Nephron progenitor cell (in vitro differentiated cells): ENCODE data around the gene PWWP3B.

ENCODE experiments used
- DNase-seq: peaks from one replicate; pipeline ENCODE4 v3.0.0; 2021
- H3K27ac Mint-ChIP-seq: 2 replicates; pipeline ENCODE4 v1.8.0; 2021; ENCODE audit warnings: mild to moderate bottlenecking, moderate library complexity, mixed read lengths
- H3K27me3 Mint-ChIP-seq: 2 replicates; pipeline ENCODE4 v1.8.0; 2021; ENCODE audit warnings: mild to moderate bottlenecking, low read depth, mixed read lengths; ENCODE audit not compliant: poor library complexity
- H3K36me3 Mint-ChIP-seq: 2 replicates; pipeline ENCODE4 v1.8.0; 2021; ENCODE audit warnings: low read depth, mixed read lengths
- H3K4me1 Mint-ChIP-seq: 2 replicates; pipeline ENCODE4 v1.8.0; 2021; ENCODE audit warnings: mixed read lengths
- H3K4me3 Mint-ChIP-seq: 2 replicates; pipeline ENCODE4 v1.8.0; 2021; ENCODE audit warnings: mild to moderate bottlenecking, moderate library complexity, mixed read lengths
- H3K9me3 Mint-ChIP-seq: 2 replicates; pipeline ENCODE4 v1.8.0; 2021; ENCODE audit warnings: mild to moderate bottlenecking, moderate library complexity, mixed read lengths
- TF ChIP-seq, protein P1 (sequence below): fragments of 200-600 bp; sonication (generic); IDR thresholded peaks from 2 replicates; pipeline ENCODE4 v1.5.0; 2021; ENCODE audit warnings: antibody characterized with exemption

Gene PWWP3B

DNA sequence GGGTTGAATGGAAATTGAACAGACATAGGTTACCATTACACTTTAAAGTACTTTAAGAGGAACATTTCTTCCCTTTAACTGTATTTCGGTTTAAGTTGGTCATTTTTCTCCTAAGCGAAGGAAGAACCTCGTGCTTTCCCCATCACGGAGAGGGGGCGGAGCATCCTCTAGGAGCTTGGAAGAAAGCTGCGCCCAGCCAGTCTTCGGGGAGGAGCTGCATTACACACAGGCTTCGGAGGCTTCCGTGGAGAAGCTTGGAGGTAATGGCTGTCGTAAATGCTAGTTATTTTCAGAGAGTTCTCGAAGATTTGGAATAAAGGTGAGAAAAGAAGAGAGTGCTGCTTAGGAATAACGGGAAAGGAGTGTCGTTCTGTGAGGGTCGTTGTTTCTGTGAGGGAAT lies at the start of gene PWWP3B:
PWWP3B (plus strand) TSS at position 199 of the 400 bp plus-strand sequence. CDS start 37,128 bp downstream, outside the sequence.
- Mint-ChIP-seq H3K4me1 (peaks cover 6% of the 10 kb centered on the region), H3K36me3 (no peaks in the 10 kb centered on the region), H3K27ac (no peak within 1 kb of the TSS), H3K27me3 (no peaks in the 10 kb centered on the region), H3K9me3 (peaks cover 13% of the 10 kb centered on the region), H3K4me3 (peak within 1 kb of the TSS; percentile 90)
- peak; percentile 56 for DNase-seq
- TF ChIP-seq, protein P1, sequence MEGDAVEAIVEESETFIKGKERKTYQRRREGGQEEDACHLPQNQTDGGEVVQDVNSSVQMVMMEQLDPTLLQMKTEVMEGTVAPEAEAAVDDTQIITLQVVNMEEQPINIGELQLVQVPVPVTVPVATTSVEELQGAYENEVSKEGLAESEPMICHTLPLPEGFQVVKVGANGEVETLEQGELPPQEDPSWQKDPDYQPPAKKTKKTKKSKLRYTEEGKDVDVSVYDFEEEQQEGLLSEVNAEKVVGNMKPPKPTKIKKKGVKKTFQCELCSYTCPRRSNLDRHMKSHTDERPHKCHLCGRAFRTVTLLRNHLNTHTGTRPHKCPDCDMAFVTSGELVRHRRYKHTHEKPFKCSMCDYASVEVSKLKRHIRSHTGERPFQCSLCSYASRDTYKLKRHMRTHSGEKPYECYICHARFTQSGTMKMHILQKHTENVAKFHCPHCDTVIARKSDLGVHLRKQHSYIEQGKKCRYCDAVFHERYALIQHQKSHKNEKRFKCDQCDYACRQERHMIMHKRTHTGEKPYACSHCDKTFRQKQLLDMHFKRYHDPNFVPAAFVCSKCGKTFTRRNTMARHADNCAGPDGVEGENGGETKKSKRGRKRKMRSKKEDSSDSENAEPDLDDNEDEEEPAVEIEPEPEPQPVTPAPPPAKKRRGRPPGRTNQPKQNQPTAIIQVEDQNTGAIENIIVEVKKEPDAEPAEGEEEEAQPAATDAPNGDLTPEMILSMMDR: no peak

DNA sequence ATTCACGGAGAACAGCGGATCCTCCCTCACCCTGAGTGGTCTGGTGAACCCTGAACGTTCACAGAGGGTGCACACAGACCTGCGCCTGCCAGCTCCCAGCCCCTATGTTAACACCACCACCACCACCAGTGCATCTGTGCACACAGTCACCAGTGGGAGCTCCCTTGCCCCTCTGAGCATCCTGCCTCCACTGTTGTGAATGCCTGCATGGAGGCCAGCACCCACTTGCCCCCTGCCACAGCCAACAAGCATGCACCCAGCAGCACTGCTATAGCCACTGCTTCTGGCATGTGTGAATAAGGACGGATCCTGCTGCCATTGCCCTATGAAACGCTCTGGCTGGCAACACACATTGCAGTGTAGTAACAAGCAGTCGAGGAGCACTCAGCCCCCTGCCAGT lies 29.1 kb upstream of the PWWP3B start:
- Mint-ChIP-seq H3K27ac (no peak overlapping the region), H3K36me3 (no peaks in the 10 kb centered on the region), H3K27me3 (peaks cover 7% of the 10 kb centered on the region), H3K4me1 (no peaks in the 10 kb centered on the region), H3K9me3 (peaks cover 75% of the 10 kb centered on the region), H3K4me3 (no peak overlapping the region)
- TF ChIP-seq, protein P1: no peak
- no peak for DNase-seq

DNA sequence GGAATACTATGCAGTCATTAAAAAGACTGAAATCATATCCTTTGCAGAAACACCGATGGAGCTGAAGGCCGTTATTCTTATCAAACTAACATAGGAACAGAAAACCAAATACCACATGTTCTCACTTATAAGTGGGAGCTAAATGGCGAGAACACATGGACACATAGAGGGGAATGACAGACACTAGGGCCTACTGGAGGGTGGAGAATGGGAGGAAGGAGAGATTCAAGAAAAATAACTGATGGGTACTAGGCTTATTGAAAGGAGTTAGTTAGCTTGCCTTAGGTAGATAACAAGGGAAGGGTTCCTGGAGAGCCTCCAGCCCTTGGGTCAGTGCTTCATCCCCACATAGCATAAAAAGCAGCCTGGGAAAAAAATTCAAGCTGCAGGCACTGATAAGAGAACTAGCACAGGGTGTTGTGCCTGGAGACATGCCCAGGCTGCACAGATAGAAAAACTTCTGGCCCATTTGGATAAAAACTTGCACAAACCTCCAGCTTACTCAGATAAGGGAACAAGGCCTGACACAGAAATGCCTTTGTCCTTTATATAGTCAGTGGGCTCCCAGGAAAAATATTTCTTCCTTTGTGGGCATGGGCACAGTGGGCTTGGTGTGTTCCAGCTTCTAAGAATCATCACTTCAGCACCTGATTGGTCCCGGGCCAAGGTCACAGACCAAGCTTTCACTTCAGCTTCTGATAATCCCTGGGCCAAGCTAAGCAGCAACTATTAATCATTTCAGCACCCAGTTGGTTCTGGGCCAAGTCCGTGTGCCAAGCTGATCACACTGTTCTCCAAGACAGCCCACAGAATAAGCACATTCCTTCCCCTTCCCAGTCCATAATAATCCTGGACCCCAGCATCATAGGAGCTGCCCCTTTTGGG lies 23.1 kb upstream of the PWWP3B start:
- H3K4me1 Mint-ChIP-seq: no peaks in the 10 kb centered on the region
- DNase-seq: no peak
- H3K27ac Mint-ChIP-seq: no peak overlapping the region
- H3K27me3 Mint-ChIP-seq: peaks cover 2% of the 10 kb centered on the region
- H3K9me3 Mint-ChIP-seq: peaks cover 57% of the 10 kb centered on the region
- no peaks in the 10 kb centered on the region for H3K36me3 Mint-ChIP-seq
- H3K4me3 Mint-ChIP-seq: no peak overlapping the region
- TF ChIP-seq, protein P1: no peak

DNA sequence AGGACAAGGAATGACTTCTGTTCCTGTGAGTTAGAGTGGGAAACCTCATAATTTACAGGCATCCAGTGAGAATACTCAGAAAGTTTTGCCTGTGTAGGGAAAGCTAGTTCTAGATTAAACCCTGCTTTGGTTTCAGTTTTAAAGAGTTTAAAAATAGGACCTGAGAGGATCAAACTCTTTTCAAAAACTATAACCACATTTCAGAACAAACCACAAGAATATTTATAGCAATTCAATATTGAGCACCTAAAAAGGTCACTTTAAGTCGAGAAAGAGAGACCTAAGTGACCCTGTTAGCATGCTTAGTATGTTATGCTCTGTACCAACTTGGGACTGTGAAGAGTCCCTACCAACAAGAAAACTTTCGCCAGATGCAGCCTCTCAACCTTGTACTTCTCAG lies 17.4 kb upstream of the PWWP3B start:
- Mint-ChIP-seq H3K27me3 (peaks cover 6% of the 10 kb centered on the region), H3K4me3 (no peak overlapping the region), H3K9me3 (peaks cover 33% of the 10 kb centered on the region), H3K36me3 (no peaks in the 10 kb centered on the region), H3K4me1 (no peaks in the 10 kb centered on the region), H3K27ac (no peak overlapping the region)
- TF ChIP-seq, protein P1: no peak
- no peak for DNase-seq

DNA sequence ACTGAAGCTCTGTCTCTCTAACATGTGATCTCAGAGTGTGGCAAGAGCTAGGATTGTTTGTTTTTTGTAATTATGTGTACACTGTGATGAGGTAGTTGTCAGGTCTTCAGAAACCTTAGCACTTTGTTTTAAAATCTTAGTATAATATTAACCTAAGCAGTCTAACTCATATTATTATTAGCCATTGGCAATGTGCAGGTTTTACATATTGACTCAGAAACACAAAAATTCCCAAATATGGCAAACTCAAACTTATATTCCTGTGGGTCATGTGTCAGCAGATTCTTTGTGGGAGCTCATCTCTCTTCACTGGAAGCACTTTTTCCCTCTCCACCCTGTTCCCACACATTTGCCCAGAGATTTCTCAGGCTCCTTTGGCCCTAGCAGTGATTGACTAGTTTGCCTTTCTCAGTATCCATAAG lies 8.2 kb upstream of the PWWP3B start:
- H3K27ac Mint-ChIP-seq: no peak overlapping the region
- no peak overlapping the region for H3K4me3 Mint-ChIP-seq
- peaks cover 3% of the 10 kb centered on the region for H3K27me3 Mint-ChIP-seq
- H3K36me3 Mint-ChIP-seq: no peaks in the 10 kb centered on the region
- no peak for DNase-seq
- TF ChIP-seq, protein P1: no peak
- no peaks in the 10 kb centered on the region for H3K4me1 Mint-ChIP-seq
- peaks cover 8% of the 10 kb centered on the region for H3K9me3 Mint-ChIP-seq

DNA sequence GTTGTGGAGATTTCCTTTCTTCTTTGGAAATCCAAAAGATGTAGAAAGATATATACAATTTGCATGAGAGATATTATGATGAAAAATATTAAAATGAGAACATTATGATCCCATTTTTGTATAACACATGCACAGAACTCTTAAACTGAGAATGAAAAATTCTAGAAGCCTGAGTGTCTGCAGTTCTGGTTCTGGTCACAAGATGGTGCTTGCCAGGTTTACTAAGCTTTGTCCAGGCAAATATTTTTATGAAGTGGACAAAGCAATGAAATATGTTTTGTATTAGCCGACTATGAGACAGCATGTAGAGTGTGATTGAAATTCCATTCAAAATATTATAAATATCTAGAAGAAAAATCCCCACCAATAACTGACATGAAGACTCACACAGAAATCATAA lies 2.2 kb downstream of the PWWP3B start:
- peaks cover 6% of the 10 kb centered on the region for H3K4me1 Mint-ChIP-seq
- H3K36me3 Mint-ChIP-seq: no peaks in the 10 kb centered on the region
- H3K27ac Mint-ChIP-seq: no peak overlapping the region
- H3K9me3 Mint-ChIP-seq: peaks cover 10% of the 10 kb centered on the region
- H3K4me3 Mint-ChIP-seq: no peak overlapping the region
- TF ChIP-seq, protein P1: peak; percentile 44
- no peak for DNase-seq
- no peaks in the 10 kb centered on the region for H3K27me3 Mint-ChIP-seq
